GM21619 (cell line): ENCODE results near the gene STK11.
"Not testable (repeated sequence)": the region's sequence is repeated elsewhere in the genome, so short reads cannot be mapped to it uniquely, and the experiment has no call there.

Source experiments
- ATAC-seq: cut with Tn5 transposase; IDR thresholded peaks from one replicate; pipeline ENCODE4 v1.9.1; 2021; ENCODE audit not compliant: unreplicated experiment

Gene STK11

GRCh38 chr19:1169411-1169791 is 36.2 kb upstream of the STK11 start:
- ATAC-seq: no peak

- ATAC-seq: no peak
These were observed 35.4 kb upstream of the STK11 start for GRCh38 chr19:1169921-1170885.

- ATAC-seq: no peak
These were observed 34.4 kb upstream of the STK11 start for GRCh38 chr19:1170938-1171754.

- no peak for ATAC-seq
These were observed 33.7 kb upstream of the STK11 start for GRCh38 chr19:1171755-1172352.

- no peak for ATAC-seq
These were observed 33.0 kb upstream of the STK11 start for GRCh38 chr19:1172353-1173158.

GRCh38 chr19:1173159-1173844 is 32.3 kb upstream of the STK11 start:
- ATAC-seq: no peak

GRCh38 chr19:1173845-1174809 is 31.5 kb upstream of the STK11 start, which contains the start of gene SBNO2:
Gene SBNO2 (minus strand): TSS chr19:1174268. CDS start chr19:1154276, 19,992 bp downstream.
- peak; percentile 47 for ATAC-seq

- ATAC-seq: no peak
These were observed 28.1 kb upstream of the STK11 start for GRCh38 chr19:1177322-1178114.

- ATAC-seq: no peak
These were observed 24.0 kb upstream of the STK11 start for GRCh38 chr19:1181606-1182005.

GRCh38 chr19:1182068-1182467 is 23.5 kb upstream of the STK11 start:
- no peak for ATAC-seq

- ATAC-seq: no peak
These were observed 22.9 kb upstream of the STK11 start for GRCh38 chr19:1182727-1183126.

- ATAC-seq: peak; percentile 46
These were observed 21.9 kb upstream of the STK11 start for GRCh38 chr19:1183543-1184172.

GRCh38 chr19:1189419-1189818 is 16.2 kb upstream of the STK11 start:
- ATAC-seq: no peak

- no peak for ATAC-seq
These were observed 6.0 kb upstream of the STK11 start for GRCh38 chr19:1199531-1199930.

- not testable (repeated sequence) for ATAC-seq
These were observed 5.0 kb upstream of the STK11 start for GRCh38 chr19:1200614-1201013.

- no peak for ATAC-seq
These were observed 729 bp downstream of the STK11 start for GRCh38 chr19:1206150-1206863.
